NCI-H2107 treated with DMSO at 0.1 percent for 48 hours (cell line): ENCODE results near the gene ETV6.
"Not testable (repeated sequence)": the region's sequence is repeated elsewhere in the genome, so short reads cannot be mapped to it uniquely, and the experiment has no call there.

Source experiments
- DNase-seq: peaks from one replicate; lab custom pipeline; 2025; ENCODE audit not compliant: unreplicated experiment; lab: John Stamatoyannopoulos, UW

The ETV6 gene

DNA sequence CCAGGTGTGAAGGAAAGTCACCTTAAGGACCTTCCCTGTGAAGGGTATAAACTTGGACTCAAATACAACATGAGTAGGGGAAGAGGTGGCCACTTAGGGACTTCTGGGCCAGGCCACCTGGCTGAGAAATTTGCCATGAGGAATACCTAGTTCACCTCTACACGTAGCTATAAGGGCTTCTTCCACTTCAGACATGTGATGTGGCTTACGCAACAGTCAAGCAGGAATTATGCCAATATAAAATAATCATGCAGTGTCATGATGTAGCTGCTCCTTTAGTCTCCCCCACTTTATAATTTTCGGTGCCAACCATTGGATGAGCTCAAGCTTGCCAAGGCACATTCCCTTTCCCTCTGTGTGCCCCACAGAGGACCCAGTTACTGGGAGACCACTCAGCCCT lies 254.7 kb downstream of the ETV6 start:
- no peak for DNase-seq

DNA sequence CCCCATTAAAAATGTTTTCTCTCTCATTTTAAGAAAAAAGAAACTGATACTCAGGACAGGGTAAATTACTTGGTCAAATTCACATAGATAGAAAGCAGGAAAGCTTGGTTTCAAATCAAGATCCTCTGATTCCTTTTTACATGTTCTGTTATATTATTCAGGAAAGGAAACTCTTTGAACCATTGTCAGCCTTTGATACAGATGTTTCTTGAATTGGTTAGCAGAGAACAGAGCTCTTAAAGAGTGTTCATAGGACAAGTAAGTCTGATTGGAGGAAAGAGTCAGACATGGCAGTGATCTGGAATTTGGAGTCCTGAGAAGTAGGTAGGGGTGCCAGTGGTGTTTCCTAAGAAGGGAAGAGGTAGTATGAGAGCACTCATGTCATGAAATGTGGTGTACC lies 256.1 kb downstream of the ETV6 start:
- no peak for DNase-seq

DNA sequence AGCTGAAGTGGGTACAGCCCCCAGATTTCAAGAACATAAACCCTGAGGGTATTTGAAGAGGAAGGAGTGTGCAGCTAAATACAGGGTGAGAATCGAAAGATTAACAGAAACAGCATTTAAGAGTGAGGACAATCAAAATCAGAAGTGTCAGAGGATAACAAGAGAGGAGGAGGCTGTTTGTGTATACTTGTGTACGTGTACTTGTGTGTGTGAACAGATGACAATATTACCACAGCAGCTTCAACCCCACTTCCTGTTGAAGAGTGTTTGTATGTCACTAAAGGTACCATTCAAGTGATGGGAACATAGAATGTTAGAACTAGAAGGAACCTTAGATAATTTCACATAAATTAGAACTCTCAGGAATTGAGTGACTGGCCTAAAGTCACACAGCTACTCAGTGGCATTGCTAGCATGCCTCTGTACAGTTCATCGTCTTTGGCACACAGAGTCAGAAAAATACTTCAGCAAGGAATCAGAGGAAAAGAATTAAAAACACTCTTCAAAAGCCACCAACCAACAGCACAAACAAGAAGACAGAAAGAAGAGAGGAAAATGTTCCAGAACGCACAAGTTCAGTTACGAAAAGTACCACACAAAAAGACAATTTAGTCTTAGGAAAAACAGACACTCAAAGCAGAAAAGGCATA lies 256.9 kb downstream of the ETV6 start:
- DNase-seq: no peak

DNA sequence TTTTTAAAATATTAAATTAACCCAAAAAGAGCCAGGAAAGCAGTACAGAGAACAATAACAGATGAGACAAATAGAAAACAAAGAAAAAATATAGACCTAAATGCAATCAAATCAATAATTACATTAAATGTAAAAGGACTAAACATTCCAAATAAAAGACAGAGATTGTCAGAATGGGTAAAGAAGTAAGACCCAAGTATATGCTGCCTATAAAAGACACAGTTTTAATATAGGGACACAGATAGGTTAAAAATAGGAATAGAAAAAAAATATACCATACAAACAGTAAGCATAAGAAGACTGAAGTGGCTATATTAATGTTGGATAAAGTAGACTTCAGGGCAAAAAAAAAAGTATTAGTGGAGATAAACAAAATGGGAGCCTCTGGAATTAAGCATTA lies 258.2 kb downstream of the ETV6 start:
- DNase-seq: no peak

DNA sequence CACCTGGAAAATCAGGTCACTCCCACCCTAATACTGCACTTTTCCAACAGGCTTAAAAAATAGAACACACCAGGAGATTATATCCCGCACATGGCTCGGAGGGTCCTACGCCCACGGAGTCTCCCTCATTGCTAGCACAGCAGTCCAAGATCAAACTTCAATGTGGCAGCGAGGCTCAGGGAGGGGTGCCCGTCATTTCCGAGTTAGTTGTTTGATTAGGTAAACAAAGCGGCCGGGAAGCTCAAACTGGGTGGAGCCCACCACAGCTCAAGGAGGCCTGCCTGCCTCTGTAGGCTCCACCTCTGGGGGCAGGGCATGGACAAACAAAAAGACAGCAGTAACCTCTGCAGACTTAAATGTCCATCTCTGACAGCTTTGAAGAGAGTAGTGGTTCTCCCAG lies 259.9 kb downstream of the ETV6 start:
- not testable (repeated sequence) for DNase-seq

DNA sequence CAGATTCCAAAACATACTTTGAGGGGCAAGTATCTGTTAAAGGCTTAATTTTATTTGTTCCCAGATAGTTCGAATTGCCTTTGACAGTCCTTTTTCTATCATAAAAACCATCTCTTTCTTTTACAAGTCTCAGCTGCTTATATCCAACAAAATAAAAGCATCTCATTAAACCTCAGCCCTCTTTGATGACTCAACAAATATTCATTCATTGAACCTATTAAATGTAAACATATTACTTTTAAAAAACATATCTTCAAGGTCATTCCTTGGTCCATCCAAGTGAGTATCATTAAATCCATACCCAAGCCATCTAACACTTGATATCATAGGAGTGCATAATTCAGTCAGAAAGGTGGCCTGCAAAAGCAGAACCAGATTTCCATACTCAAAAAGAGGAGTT lies 266.6 kb downstream of the ETV6 start:
- no peak for DNase-seq

DNA sequence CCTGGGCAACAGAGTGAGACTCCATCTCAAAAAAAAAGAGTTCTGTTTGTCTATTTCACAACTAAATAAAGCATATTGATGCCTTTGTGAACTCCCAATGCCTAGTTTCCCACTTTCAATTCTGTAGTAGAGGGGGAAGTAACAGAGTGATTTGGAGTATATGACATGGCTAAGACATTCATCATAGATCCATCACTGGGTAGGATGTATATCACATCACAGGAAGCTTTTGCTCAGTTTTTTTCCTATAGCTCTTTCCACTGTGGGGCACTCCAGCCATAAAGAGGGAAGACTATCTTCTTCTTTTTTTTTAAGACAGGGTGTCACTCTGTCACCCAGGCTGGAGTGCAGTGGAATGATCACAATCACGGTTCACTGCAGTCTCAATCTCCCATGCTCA lies 267.3 kb downstream of the ETV6 start:
- no peak for DNase-seq

DNA sequence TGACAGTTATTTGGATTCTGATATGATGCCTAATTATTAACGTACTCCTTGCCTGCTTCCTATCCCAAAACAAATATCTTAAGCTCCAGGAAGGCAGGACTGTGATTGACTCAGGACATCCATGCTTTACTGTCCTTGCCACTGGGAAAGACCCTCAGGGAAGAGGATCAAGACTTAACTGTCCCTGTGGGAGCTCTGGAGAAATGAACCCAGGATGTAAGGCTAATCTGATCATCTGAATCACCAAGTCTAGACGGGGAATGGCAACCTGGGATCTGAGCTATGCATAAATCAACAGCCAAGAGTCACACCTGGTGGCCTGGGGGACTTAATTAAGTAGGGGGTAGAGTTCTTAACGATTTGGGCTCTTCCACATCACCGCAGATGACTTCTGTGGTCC lies 268.0 kb downstream of the ETV6 start:
- no peak for DNase-seq

DNA sequence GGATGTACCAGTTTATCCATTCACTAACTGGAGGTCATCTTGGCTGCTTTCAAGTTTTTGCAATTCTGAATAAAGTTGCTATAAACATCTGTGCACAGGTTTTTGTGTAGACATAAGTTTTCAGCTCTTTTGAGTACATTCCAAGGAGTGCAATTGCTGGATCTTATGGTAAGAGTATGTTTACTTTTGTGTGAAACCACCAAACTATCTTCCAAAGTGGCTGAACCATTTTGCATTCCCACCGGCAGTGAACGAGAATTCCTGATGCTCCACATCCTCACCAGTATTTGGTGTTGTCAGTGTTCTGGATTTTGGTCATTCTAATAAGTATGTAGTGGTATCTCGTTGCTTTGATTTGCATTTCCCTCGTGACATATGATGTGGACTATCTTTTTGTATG lies 270.8 kb downstream of the ETV6 start:
- DNase-seq: no peak

DNA sequence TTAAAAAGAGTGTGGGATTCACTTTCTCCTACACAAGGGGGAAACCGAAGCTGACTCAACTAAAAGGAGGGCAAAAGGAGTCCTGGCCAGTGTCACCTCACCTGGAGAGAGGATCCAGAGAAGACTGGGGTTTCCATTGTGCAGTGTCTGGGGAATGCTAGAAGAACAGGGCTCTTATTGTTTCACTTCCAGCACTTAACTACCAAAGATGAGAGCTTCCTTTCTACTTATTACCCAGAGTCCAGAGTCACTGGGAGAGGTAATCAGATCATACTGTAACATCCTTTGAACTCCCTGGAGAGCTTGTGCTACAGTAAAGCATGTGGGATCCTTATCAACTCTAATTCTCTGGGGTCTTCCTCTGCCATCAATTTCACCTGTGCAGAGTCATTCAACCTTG lies 272.9 kb downstream of the ETV6 start:
- DNase-seq: no peak

DNA sequence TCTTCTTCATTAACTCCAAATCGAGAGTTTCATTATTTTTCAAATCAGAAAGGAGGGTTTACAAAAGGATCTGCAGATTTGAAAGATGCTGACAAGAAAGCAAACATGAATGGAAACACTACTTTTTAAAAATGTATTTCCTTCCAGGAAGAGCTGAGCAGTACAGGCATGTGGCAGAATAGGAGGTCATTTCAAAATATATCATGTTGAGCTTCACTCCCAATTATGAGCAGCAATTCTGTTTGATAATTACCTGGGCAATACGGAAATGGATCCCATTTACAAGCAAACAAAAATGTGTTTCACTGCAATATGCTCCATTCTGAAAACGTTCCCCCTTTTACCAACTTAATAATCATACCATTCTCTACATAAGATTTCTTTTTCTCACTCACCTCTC lies 273.6 kb downstream of the ETV6 start:
- DNase-seq: no peak

DNA sequence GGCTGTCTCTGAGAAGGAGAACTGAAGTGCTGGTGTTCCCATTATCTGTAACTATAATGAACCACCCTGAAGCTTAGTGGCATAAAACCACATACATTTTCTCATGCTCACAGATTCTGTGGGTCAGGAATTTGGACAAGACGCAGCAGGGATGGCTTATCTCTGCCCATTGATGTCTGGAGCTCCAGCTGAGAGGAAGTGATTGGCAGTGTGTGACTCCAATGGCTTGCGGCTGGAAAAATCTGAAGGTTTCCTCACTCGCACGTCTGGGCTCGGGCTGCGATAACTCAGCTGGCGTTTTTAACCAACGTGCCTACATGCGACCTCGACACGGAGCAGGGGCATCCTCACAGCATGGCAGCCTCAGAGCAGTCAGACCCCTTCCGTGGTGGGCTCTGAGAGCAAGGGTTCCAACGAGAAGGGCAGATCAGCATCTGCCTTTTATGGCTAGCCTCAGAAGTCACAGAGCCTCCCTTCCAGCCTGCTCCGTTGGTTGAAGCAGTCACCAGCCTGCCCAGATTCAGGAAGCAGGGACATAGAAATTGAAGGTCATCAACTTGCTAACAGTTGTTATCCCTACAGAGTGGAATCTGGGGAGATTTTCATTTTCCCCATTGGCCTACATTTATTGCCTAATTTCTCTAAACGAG lies 277.9 kb downstream of the ETV6 start:
- DNase-seq: no peak

DNA sequence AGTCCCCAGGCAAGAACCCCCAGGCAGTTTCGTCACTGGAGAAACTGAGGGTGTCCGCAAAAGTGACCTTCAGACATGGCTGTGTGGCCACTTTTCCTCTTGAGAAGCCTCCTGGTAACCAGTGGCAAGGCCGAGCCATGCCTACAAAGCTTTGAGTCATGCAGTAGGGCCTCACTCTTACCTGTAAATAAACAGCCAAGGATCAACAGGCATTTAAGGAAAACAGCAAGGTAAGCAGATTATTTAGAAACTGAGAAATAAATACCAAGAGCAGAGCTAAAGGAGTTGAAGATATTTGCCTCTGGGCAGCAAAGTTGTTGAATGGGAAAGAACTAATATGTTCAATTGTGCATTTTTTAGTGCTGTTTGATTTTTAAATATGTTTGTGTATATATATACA lies 280.2 kb downstream of the ETV6 start:
- no peak for DNase-seq

DNA sequence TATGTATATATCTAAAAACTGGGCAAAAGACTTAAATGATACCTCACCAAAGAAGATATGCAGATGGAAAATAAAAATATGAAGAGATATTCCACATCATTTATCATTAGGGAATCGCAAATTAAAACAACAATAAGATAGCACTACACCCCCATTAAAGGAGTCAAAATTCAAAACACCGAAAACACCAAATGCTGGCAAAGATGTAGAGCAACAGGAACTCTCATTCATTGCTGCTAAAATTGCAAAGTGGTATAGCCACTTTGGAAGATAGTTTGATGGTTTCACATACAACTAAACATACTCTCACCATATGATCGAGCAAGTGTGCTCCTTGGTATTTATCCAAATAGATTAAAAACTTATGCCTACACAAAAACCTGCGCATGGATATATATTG lies 289.7 kb downstream of the ETV6 start:
- DNase-seq: no peak

DNA sequence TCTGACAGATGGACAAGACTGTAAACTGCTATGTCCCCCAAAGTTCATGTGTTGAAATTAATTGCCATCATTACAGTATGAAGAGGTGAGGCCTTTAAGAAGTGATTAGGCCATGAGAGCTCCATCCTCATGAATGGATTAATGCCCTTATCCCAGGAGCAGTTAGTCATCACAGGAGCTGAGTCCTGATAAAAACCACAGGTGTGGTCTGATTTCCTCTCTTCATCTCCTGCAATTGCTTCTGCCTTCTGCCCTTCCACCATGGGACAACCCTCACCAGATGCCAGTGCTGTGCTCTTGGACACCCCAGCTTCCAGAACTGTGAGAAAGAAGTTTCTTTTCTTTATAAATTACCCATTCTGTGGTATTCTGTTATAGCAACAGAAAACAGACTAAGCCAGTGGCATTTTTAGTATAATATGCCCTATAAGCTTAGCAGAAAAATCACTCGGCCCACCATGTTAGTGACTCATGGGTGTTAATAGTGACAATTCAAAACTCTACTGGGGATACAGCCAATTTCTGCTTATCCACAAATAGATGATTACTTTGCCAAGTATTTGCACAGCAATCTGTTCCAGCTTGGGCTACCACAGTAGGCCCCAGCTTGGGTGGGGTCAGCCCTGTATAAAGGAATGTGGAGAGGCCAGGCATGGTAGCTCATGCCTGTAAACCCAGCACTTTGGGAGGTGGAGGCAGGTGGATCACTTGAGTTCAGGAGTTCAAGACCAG lies 292.3 kb downstream of the ETV6 start:
- no peak for DNase-seq

DNA sequence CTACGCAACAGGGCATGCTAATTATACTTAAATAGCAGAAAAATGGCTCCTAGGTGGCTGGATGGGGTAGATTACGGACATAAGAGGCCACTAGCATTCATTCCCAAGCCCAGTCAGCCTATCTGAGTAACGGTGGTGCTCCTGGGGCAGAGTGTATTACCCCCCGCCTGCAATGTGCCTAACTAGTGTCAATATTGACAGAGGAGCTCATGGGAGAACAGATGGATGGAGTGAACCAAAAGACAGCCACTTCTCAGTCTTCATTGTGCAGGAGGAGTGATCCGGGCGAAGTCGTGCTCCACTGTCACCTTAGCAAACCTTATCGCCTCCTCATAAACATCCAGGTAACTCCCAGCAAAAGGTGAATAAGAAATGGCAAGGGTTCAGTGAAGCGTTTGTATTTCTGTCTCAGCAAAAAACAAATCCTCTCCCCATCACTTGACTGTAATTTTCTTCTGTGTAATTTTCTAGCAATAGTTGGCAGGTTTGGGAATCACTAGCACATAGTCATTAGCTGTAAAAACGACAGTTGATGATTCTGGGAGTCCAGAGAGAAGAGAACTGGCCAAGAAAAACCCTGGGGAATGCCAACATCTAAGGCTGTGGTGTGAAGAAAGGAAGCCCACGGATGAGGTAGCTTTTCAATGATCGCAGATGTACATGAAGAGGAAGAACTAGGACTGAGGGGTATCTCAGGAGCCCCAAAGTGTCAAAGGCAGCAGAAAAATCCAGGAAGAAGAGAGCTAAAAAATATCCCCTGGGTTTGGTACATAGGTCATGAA lies 294.6 kb downstream of the ETV6 start:
- no peak for DNase-seq
